Panc1 (cell line): ENCODE results near the gene IL22RA1. TPM values are rescaled to one million over a fixed set of nuclear protein-coding genes. Genes with fewer than 3 reads are reported as not detected.

ENCODE experiments used
- ATAC-seq: fragments of 200-7000 bp; cut with Tn5 transposase; 2 replicates; pipeline ENCODE4 v1.9.1; 2020; ENCODE audit warnings: mild to moderate bottlenecking, moderate library complexity
- BruUV-seq: library from RNA; stranded (reverse); fragments of 400-500 nt; replicated peaks from 2 replicates; lab custom pipeline; 2021; lab: Mats Ljungman, UMichigan
- CTCF ChIA-PET: fragments of 300-600 bp; sonication (Branson Sonifier 250); formaldehyde crosslinking; loops from one replicate; lab custom pipeline; 2022; ENCODE audit warnings: antibody characterized with exemption; lab: Charles Lee
- POLR2A ChIA-PET: fragments of 300-600 bp; sonication (Branson Sonifier 250); formaldehyde crosslinking; loops from one replicate; lab custom pipeline; 2022; ENCODE audit warnings: antibody characterized with exemption; lab: Charles Lee
- DNase-seq: peaks from one replicate; pipeline ENCODE4 v3.0.0-alpha.2; 2010; ENCODE audit warnings: low read depth, low spot score
- H3K27ac ChIP-seq: 2 replicates; pipeline ENCODE4 v1.5.1; 2011; ENCODE audit warnings: mild to moderate bottlenecking, low read length, inconsistent platforms
- H3K27me3 ChIP-seq: fragments of 200-500 bp; sonication (Bioruptor generic); 2 replicates; pipeline ENCODE4 v1.6.0; 2014; ENCODE audit warnings: low read length, inconsistent platforms; ENCODE audit not compliant: control insufficient read depth, insufficient read depth
- H3K36me3 ChIP-seq: fragments of 200-500 bp; sonication (Bioruptor generic); 2 replicates; pipeline ENCODE4 v1.5.1; 2014; ENCODE audit warnings: inconsistent platforms, mild to moderate bottlenecking, low read length, moderate library complexity; ENCODE audit not compliant: control insufficient read depth, insufficient read depth
- H3K4me1 ChIP-seq: 2 replicates; pipeline ENCODE4 v1.5.1; 2011; ENCODE audit warnings: inconsistent platforms, mild to moderate bottlenecking, low read length, moderate library complexity; ENCODE audit not compliant: control insufficient read depth, insufficient read depth
- H3K4me3 ChIP-seq, 2 experiments: 2 replicates each; pipeline ENCODE4 v1.5.1; 2011 to 2012; ENCODE audit warnings: low read depth in 2 of 2, low read length in 2 of 2, mild to moderate bottlenecking in 2 of 2, inconsistent platforms in 1 of 2, moderate library complexity in 1 of 2
- H3K9me3 ChIP-seq: fragments of 200-500 bp; sonication (Bioruptor generic); 2 replicates; pipeline ENCODE4 v1.5.1; 2014; ENCODE audit warnings: low read depth, mild to moderate bottlenecking, inconsistent platforms, low read length, moderate library complexity; ENCODE audit not compliant: control insufficient read depth, insufficient read depth
- POLR2AphosphoS5 ChIP-seq: IDR thresholded peaks from 2 replicates; pipeline ENCODE4 v1.6.1; 2012; ENCODE audit warnings: mild to moderate bottlenecking, low read depth, low read length, moderate library complexity
- SIN3A ChIP-seq: IDR thresholded peaks from 2 replicates; pipeline ENCODE4 v1.6.1; 2012; ENCODE audit warnings: low read depth, mild to moderate bottlenecking, low read length, moderate library complexity, borderline replicate concordance; ENCODE audit not compliant: insufficient read depth
- TCF7L2 ChIP-seq: IDR thresholded peaks from 2 replicates; pipeline ENCODE4 v1.6.1; 2011; ENCODE audit warnings: mild to moderate bottlenecking, low read depth, low read length, inconsistent platforms
- in situ Hi-C: cut with HindIII; loops from 2 replicates; pipeline ENCODE4 v1.10.0; 2016; ENCODE audit warnings: low sequenced_read_pairs, low pct_unique_long_range_greater_than_20kb
- intact Hi-C: fragments of 100-400 bp; cut with micrococcal nuclease; formaldehyde crosslinking; loops from one replicate; pipeline ENCODE4 v1.10.0; 2022; ENCODE audit not compliant: unreplicated experiment
- total RNA-seq: library from RNA; stranded (reverse); gene quantifications from one replicate; pipeline ENCODE4 v1.2.1, GENCODE V29; 2021; ENCODE audit not compliant: unreplicated experiment
- TF ChIP-seq, protein P1 (sequence below), 2 experiments: IDR thresholded peaks; 2 replicates each; pipeline ENCODE4 v1.6.1; 2011 to 2012; ENCODE audit warnings: low read depth in 2 of 2, control low read depth in 1 of 2, low read length in 1 of 2, mild to moderate bottlenecking in 1 of 2, moderate library complexity in 1 of 2; ENCODE audit not compliant: insufficient read depth in 1 of 2
- TF ChIP-seq, protein P2 (sequence below): fragments of 450-650 bp; IDR thresholded peaks from 2 replicates; pipeline ENCODE4 v1.5.1; 2017; ENCODE audit warnings: mild to moderate bottlenecking

Gene IL22RA1
- total RNA-seq, 1 experiment from 2014 or later = 1.1 TPM

GRCh38 chr1:24147816-24148215 is 4.9 kb upstream of the IL22RA1 start:
- peaks cover 9% of the 10 kb centered on the region; the same call in 1 of the 2 replicates for H3K4me1 ChIP-seq
- H3K36me3 ChIP-seq = no peaks in the 10 kb centered on the region
- intact Hi-C loops (no loop called here), in situ Hi-C loops (no loop called here)
- no peak overlapping the region for H3K4me3 ChIP-seq
- ATAC-seq (no peak), DNase-seq (no peak)
- no peak overlapping the region for H3K27ac ChIP-seq
- no peaks in the 10 kb centered on the region for H3K27me3 ChIP-seq
- ChIA-PET CTCF (interaction anchor here (0.5 kb wide), 1 partner anchor 133 kb away, joined by 9 read pairs; no protein-coding TSS in a partner anchor), POLR2A (no interaction called here)
- TF ChIP-seq, protein P1, sequence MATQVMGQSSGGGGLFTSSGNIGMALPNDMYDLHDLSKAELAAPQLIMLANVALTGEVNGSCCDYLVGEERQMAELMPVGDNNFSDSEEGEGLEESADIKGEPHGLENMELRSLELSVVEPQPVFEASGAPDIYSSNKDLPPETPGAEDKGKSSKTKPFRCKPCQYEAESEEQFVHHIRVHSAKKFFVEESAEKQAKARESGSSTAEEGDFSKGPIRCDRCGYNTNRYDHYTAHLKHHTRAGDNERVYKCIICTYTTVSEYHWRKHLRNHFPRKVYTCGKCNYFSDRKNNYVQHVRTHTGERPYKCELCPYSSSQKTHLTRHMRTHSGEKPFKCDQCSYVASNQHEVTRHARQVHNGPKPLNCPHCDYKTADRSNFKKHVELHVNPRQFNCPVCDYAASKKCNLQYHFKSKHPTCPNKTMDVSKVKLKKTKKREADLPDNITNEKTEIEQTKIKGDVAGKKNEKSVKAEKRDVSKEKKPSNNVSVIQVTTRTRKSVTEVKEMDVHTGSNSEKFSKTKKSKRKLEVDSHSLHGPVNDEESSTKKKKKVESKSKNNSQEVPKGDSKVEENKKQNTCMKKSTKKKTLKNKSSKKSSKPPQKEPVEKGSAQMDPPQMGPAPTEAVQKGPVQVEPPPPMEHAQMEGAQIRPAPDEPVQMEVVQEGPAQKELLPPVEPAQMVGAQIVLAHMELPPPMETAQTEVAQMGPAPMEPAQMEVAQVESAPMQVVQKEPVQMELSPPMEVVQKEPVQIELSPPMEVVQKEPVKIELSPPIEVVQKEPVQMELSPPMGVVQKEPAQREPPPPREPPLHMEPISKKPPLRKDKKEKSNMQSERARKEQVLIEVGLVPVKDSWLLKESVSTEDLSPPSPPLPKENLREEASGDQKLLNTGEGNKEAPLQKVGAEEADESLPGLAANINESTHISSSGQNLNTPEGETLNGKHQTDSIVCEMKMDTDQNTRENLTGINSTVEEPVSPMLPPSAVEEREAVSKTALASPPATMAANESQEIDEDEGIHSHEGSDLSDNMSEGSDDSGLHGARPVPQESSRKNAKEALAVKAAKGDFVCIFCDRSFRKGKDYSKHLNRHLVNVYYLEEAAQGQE (IDR thresholded peaks at IDR 0.05; ENCODE audit: insufficient read depth in 1 of 2, low read depth in 2 of 2, low read length in 1 of 2) = no peak
- TF ChIP-seq SIN3A = no peak
- TF ChIP-seq TCF7L2 = no peak
- TF ChIP-seq, protein P2, sequence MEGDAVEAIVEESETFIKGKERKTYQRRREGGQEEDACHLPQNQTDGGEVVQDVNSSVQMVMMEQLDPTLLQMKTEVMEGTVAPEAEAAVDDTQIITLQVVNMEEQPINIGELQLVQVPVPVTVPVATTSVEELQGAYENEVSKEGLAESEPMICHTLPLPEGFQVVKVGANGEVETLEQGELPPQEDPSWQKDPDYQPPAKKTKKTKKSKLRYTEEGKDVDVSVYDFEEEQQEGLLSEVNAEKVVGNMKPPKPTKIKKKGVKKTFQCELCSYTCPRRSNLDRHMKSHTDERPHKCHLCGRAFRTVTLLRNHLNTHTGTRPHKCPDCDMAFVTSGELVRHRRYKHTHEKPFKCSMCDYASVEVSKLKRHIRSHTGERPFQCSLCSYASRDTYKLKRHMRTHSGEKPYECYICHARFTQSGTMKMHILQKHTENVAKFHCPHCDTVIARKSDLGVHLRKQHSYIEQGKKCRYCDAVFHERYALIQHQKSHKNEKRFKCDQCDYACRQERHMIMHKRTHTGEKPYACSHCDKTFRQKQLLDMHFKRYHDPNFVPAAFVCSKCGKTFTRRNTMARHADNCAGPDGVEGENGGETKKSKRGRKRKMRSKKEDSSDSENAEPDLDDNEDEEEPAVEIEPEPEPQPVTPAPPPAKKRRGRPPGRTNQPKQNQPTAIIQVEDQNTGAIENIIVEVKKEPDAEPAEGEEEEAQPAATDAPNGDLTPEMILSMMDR = no peak
- TF ChIP-seq POLR2AphosphoS5 = no peak
- no TSS peak for BruUV-seq
- H3K9me3 ChIP-seq = no peaks in the 10 kb centered on the region

- BruUV-seq = no TSS peak
- peaks cover 9% of the 10 kb centered on the region; the same call in 1 of the 2 replicates for H3K4me1 ChIP-seq
- intact Hi-C loops = no loop called here
- H3K27ac ChIP-seq = no peak overlapping the region
- no peaks in the 10 kb centered on the region for H3K27me3 ChIP-seq
- H3K36me3 ChIP-seq = no peaks in the 10 kb centered on the region
- TF ChIP-seq, protein P2 = no peak
- TF ChIP-seq POLR2AphosphoS5 (no peak), SIN3A (no peak)
- TF ChIP-seq, protein P1 (IDR thresholded peaks at IDR 0.05; ENCODE audit: insufficient read depth in 1 of 2, low read depth in 2 of 2, low read length in 1 of 2) = no peak
- in situ Hi-C loops = no loop called here
- DNase-seq (no peak), ATAC-seq (no peak)
- H3K4me3 ChIP-seq = no peak overlapping the region
- no peaks in the 10 kb centered on the region for H3K9me3 ChIP-seq
- ChIA-PET CTCF (no interaction called here), POLR2A (no interaction called here)
These were observed 4.3 kb upstream of the IL22RA1 start for GRCh38 chr1:24147194-24147593.
